Thoracic aorta (tissue), 2 donors: ENCODE results near the gene SSTR3. TPM values are rescaled to one million over a fixed set of nuclear protein-coding genes. Genes with fewer than 3 reads are reported as not detected.

Experiments used
- ATAC-seq: fragments of 150-250 bp; one replicate; pipeline ENCODE4 v1.8.0; 2017; ENCODE audit warnings: low read depth; ENCODE audit not compliant: insufficient number of reproducible peaks, low FRiP score
- DNase-seq: peaks from one replicate; pipeline ENCODE4 v3.0.0-alpha.2; 2020; ENCODE audit warnings: low spot score
- H3K27ac ChIP-seq, 2 donors: fragments of 200-600 bp; sonication (generic); 1 replicate in 1 of 2; 2 replicates in 1 of 2; pipeline ENCODE4 v1.5.1; 2016; ENCODE audit warnings: mild to moderate bottlenecking in 2 of 2, moderate library complexity in 2 of 2
- H3K27me3 ChIP-seq: fragments of 200-600 bp; sonication (generic); replicated peaks from 2 replicates; pipeline ENCODE4 v1.6.0; 2016; ENCODE audit warnings: mild to moderate bottlenecking; ENCODE audit not compliant: insufficient read depth
- H3K36me3 ChIP-seq: fragments of 200-600 bp; sonication (generic); one replicate; pipeline ENCODE4 v1.5.1; 2016
- H3K4me1 ChIP-seq, 2 donors: fragments of 200-600 bp; sonication (generic); 1 replicate in 1 of 2; 2 replicates in 1 of 2; pipeline versions ENCODE4 v1.5.1 to v1.6.0; 2016; ENCODE audit warnings: low read depth in 2 of 2, mild to moderate bottlenecking in 1 of 2; ENCODE audit not compliant: control insufficient read depth in 1 of 2
- H3K4me3 ChIP-seq: fragments of 200-600 bp; sonication (generic); 2 replicates; pipeline ENCODE4 v1.5.1; 2016; ENCODE audit warnings: mild to moderate bottlenecking
- H3K9me3 ChIP-seq: fragments of 200-600 bp; sonication (generic); 2 replicates; pipeline ENCODE4 v1.5.1; 2016
- total RNA-seq, 2 donors: library from RNA; depleted of rRNA; stranded (reverse); fragments of >200 nt; gene quantifications; one replicate each; pipeline versions ENCODE4 v1.1.0 to v1.2.3, GENCODE V29; 2016
- TF ChIP-seq, protein P1 (sequence below): fragments of 200-600 bp; sonication (generic); IDR thresholded peaks from one replicate; pipeline ENCODE4 v1.5.1; 2019; ENCODE audit warnings: antibody characterized with exemption

The SSTR3 gene
- total RNA-seq, 2 donors from 2014 or later = not detected

DNA sequence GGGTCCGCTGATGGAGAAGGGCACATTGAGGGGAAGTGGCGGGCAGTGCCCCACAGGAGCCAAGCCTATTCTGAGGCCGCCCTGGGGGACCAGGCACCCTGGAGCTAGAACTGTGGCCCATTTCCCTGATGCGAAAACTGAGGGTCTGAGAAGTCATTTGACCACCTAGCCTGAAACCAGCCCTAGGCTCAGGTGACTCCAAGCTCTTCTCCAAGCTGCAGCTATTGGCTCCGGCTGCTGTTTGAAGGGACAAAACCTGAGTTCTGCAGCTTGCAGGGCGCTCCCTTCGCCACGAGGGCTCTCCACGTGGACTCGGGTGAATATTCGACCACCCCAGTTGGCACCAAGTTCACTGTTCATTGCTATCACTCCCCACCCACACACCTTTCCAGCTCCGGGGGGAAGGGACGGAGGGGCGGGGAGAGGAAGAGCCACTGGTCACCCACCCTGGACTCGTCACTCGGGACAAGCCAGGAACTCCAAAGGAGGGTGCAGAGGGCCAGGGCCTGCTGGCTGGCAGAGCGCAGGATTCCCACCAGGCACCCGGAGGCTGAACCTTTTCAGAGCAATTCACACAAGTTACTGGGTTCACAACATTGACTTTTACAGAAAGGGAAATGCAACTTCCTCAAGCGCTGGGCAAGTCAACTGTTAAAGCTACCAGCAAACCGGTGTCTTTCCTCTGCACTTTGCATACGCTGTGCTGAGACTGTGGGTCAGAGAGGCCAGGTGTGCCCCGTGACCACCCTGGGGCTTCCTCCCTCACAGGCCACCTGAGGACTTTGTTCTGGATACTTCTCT lies 32.8 kb upstream of the SSTR3 start:
- Histone ChIP-seq H3K27me3 (no peaks in the 10 kb centered on the region), H3K4me3 (no peak overlapping the region), H3K36me3 (no peaks in the 10 kb centered on the region), H3K4me1 (no peaks in the 10 kb centered on the region), H3K27ac (no peak overlapping the region), H3K9me3 (no peaks in the 10 kb centered on the region)
- TF ChIP-seq, protein P1, sequence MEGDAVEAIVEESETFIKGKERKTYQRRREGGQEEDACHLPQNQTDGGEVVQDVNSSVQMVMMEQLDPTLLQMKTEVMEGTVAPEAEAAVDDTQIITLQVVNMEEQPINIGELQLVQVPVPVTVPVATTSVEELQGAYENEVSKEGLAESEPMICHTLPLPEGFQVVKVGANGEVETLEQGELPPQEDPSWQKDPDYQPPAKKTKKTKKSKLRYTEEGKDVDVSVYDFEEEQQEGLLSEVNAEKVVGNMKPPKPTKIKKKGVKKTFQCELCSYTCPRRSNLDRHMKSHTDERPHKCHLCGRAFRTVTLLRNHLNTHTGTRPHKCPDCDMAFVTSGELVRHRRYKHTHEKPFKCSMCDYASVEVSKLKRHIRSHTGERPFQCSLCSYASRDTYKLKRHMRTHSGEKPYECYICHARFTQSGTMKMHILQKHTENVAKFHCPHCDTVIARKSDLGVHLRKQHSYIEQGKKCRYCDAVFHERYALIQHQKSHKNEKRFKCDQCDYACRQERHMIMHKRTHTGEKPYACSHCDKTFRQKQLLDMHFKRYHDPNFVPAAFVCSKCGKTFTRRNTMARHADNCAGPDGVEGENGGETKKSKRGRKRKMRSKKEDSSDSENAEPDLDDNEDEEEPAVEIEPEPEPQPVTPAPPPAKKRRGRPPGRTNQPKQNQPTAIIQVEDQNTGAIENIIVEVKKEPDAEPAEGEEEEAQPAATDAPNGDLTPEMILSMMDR = no peak
- ATAC-seq (no peak), DNase-seq (no peak)

DNA sequence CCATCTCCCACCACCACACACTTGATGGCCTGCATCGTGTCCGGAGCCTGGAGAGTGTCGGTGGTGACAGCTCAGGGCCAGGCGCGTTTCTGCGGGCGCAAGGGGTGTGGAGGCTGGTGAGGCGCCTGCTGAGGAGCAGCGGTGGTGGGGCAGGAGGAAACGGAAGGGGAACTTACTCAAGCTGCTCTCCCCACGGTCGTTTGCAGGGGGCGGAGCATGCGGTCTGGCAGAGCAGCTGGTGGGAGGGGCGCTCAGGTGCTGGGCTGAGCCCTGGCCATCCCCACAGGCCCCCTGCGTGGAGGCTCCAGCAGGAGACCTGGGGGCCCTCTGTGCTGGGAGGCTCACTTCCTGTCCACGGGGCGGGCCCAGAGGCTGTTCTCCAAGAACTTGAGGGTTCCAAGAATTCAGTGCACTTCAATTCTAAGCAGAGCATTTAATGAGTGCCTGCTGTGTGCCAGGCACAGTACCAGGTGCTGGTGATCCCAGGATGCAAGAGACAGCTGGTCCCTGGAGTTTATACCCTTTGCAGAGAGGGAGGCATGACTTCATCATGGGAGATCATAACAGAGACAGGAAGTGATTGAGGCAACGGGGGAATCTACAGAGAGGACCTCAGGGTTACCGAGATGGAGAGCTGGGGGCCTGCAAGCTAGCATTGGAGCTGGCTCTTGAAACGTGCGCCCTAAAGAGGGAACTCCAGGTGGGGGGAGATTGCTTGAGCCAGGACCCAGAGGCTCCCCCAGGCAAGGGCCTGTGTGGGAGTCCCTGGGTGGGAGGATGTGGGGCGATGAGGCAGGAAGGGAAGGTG lies 32.0 kb upstream of the SSTR3 start, which contains the start of gene RAC2:
RAC2 (minus strand) TSS at position 156 of the 808 bp plus-strand sequence; CDS start at position 35, 121 bp downstream.
- H3K4me1 ChIP-seq = no peaks in the 10 kb centered on the region
- H3K9me3 ChIP-seq = no peaks in the 10 kb centered on the region
- no peak within 1 kb of the TSS for H3K27ac ChIP-seq
- no peaks in the 10 kb centered on the region for H3K27me3 ChIP-seq
- no peaks in the 10 kb centered on the region for H3K36me3 ChIP-seq
- H3K4me3 ChIP-seq = peak within 1 kb of the TSS; percentile 65
- TF ChIP-seq, protein P1 = no peak
- no peak for DNase-seq
- ATAC-seq = no peak

DNA sequence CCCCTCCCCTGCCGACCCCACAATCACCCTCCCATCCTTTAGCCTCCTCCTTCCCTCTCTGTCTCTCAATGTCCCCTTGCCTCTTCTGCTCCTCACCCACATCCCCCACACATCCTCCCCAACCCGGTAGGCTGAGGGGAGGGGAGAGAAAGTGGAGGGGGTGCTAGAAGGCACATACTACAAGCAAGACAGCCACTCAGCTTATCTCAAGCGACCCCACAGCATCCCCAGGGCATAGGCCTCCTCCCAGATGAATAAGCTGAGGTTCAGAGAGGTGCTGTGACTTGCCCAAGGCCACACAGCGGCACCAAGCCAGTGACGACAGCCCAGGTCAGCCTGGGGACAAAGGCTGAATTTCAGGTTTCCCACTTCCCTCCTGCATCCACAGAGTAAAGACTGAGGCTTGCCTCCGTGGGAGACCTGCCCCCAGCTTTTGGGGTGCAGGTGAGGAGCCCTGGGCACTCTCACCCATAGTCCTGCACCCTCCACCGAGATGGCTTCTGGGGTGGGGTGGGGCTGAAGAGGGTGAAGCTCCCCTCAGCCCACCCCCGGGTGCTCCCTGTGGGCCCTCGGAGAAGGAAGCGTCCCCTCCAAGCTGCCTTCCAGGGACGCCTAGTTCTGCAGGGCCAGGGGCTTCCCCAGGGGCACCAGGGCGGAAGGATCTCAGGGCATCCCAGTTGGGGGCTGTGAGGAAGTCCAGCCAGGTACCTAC lies 31.3 kb upstream of the SSTR3 start:
- H3K9me3 ChIP-seq = no peaks in the 10 kb centered on the region
- no peak for ATAC-seq
- H3K36me3 ChIP-seq = no peaks in the 10 kb centered on the region
- H3K27ac ChIP-seq = no peak overlapping the region
- H3K27me3 ChIP-seq = no peaks in the 10 kb centered on the region
- peak overlapping the region; percentile 65 for H3K4me3 ChIP-seq
- H3K4me1 ChIP-seq = no peaks in the 10 kb centered on the region
- DNase-seq = no peak
- TF ChIP-seq, protein P1 = no peak

DNA sequence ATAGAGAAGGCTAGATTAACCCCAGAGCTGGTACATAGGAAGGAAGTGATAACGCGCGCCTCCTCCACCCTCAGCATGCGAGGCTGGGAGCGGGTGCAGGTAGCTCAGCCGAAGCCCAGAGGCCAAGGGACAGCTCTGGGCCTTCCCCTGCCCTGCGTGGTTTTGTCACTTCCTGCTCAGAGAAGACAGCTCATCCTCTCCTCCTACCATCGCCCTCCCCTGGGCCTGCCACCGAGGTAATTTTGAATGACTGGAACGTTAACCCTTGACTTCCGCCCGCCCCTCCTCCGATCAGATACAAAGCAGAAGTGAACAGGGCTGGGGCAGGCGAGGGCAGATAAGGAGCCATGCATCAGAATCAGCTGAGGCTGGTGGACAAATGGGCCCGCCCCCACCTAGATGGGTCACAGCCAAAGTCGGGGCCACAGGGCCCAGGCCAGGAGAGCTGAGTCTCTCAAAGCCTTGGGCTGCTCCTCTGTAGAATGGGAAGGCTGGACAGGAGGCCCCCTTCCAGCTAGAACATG lies 30.2 kb upstream of the SSTR3 start:
- peak overlapping the region; percentile 65 for H3K4me3 ChIP-seq
- TF ChIP-seq, protein P1 = no peak
- no peaks in the 10 kb centered on the region for H3K4me1 ChIP-seq
- no peaks in the 10 kb centered on the region for H3K27me3 ChIP-seq
- H3K9me3 ChIP-seq = no peaks in the 10 kb centered on the region
- DNase-seq (peak; percentile 23), ATAC-seq (no peak)
- H3K27ac ChIP-seq = no peak overlapping the region
- H3K36me3 ChIP-seq = no peaks in the 10 kb centered on the region
